Measurements from ENCODE around the gene FADS6.
"Not testable (repeated sequence)": the region's sequence is repeated elsewhere in the genome, so short reads cannot be mapped to it uniquely, and the experiment has no call there.

Gene FADS6

DNA sequence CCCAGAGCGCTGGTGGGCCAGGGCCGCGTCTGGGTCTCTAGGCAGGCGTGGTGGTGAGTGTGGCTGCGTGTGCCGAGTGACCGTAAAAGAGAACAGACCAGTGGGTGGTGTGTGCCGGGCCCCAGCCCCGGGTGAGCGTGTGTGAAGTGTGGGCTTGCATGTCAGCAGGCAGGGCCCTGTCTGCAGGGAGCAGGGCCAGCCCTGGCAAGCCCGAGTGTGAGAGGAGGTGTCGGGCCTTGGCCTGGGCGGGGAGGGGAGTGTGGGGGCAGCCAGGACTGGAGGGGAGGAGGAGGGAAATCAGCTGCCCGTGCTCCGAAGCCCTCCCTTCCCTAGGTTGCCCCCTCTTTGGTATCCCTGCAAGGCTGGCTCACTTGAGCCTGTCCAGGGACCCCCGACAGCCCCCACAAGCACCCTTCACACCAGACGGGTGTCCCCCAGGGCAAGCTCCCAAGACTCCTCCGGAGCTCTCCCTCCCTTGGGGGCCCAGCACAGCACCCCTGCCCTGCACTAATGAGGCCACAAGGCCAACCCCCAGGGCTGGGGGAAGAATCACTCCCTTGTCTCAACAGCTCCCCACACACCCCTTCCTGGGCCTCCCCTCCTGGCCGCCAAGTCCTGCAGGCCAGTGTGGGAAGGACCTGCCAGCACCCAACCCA lies 27.7 kb upstream of the FADS6 start:
- DNase-seq, result no peak

DNA sequence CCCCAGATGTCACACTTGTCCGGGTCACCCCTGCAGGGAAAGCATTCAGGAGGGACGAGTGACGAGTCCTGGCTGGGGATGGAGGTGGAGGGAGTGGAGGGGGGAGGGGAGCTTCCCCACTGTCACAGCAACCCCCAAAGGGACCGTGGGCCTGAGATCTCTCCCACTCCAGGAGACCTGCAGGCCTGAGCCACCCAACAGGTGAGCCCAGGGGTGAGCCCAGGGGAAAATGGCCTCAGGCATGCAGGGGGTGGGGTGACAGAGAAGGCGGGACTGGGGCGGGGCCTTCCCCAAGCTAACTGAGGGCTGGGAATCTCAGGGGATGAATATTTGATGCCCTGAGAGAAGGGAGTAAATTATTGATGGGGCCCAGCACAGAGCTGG lies 27.2 kb upstream of the FADS6 start:
- no peak for DNase-seq

DNA sequence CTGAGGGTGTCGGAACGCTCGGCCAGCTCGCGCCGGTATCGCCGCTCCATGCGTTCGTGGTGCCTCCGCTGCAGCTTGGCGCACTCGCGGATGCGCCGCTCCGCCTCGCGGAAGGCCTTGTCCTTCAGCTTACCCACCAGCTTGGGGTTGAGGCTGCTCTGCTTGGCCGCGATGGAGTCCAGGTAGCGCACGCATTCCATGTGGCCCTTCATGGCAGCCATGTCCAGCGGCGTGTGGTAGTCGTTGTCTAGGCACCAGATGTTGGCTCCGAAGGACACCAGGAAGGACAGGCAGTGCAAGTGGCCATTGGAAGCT lies 26.8 kb upstream of the FADS6 start:
- DNase-seq, result no peak

DNA sequence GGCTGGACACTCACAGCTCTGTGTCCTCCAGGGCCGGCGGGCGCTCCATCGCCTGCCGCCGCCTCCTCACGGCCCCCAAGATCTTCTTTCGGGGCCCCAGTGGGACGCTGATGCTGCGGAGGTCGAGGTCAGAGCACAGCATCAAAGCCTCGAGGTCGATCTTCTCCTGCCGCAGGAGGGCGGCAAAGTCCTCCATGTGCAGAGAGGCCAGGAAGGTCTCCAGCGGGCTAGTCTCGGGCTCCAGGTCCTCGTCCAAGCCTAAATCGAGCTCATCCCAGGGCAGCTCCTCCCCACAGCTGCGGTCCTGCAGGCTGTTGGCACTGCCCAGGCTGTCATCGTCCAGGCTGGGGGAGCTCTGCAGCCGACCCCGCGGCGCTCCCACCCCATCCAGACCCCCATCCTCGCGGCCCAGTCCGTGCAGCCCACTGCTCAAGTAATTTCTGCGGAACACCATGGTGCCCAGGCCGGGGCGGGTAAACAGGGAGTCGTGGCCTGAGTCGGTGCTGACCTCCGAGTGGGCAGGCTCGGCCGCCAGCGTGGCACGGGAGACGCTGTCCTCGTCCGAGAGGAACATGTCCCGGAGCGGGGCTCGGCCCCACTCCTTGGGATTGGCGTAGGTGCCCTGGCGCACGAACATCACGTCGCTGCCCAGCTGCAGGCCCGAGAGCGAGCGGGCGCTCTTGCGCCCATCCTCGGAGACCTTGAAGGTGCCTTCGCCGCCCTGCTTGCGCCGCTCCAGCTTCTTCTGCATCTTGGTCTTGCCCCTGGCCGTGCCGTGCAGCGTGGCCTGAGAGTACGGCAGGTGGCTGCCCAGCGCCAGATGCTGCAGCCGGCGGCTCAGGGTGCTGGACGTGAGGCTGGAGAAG lies 26.2 kb upstream of the FADS6 start:
- DNase-seq, result peak in 2 of 56 donors; percentile 5 to 27

DNA sequence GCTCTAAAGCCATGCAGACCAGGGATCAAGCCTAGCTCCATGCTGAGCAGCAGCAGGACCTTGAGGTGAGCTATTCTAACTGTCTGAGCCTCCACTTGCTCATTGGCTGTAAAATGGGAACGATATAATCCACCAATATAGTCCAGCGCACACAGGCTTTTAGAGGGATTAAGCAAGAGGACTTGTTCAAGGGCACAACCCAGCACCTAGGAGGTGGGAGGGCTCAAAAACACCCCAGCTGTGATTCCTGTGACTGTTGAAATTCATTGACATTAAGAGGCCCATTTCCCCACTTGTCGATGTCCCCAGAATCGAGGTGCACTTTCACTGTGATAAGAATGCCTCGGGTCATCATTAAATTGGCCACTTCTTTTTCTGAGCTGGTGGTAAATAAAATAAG lies 25.5 kb upstream of the FADS6 start:
- DNase-seq, result no peak

DNA sequence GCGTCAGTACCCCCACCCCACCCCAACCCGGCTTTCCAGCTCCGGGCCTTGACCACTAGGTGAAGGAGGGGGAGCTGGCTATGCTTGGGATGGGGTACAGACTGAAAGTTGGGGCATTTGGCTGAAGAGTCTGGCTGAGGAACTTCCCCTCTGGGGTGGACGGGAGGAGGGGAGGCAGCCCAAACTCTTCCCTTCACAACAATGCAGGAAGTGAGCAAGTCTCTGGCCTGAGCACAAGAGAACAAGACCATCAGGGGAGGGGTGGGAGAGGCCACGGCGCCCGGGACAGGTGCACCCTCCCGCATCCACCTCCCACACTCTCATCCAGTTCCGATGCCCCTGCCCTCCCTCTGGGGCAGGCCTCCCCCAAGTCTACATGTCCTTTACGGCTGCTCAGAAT lies 24.0 kb upstream of the FADS6 start:
- peak in 1 of 56 donors; percentile 20 for DNase-seq

DNA sequence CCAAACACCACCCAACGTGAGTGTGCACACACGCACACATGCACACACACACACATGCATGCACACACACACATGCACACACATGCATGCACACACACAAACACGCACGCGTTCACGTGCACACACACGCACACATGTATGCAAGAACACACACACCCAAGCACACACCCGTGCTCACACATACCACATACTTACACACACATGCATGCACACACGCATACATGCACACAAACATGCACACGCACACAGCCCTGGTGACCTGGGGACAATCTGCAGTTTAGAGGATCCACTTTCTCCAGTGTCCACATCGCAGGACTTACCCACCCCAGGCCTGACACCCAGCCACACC lies 23.4 kb upstream of the FADS6 start:
- no peak for DNase-seq

DNA sequence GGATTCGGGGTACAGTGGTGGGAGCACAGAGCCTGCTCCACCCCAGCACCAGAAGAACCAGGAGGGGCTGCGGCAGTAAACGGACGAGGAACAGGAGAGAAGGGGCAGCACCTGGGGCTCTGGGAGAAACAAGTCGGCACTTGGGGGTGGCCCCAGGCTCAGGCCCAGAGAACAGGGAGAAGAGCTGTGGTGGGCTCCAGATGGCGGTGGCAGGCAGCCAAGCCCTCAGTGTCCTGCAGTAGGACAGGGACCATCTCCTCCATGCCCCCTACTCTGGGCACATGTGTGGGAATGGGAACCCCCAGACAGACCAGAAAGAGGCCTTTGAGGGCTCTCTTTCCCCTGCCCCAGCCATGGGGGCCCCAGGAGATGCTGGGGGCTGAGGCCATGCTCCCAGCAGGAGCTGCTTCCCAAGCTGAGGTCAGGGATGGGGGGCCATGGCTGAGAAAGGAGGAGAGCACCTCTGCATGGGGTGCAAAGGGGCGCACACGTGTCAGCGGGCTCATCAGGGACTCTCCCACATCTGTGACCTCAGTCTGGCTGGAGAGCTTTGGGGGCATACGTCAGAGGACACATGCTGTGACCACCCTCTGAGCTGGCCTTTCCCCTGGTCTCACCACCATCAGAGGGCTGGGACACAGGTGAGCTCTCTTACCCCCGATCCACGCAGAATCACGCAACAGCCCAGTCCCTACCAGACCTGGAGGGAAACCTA lies 22.9 kb upstream of the FADS6 start:
- no peak for DNase-seq

DNA sequence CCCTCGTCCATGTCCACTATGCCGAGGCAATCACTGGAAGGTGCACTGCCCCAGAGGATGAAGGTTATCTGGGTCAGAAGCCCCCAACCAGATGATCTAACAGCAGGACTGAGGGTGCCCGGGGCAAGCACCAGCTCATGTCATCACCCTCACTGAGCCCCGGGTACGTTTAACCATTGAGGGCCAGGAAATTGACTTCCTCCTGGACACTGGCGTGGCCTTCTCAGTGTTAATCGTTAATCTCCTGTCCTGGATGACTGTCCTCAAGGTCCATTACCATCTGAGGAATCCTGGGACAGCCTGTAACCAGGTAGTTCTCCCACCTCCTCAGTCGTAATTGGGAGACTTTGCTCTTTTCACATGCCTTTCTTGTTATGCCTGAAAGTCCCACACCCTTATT lies 18.0 kb upstream of the FADS6 start:
- DNase-seq, result not testable (repeated sequence)

DNA sequence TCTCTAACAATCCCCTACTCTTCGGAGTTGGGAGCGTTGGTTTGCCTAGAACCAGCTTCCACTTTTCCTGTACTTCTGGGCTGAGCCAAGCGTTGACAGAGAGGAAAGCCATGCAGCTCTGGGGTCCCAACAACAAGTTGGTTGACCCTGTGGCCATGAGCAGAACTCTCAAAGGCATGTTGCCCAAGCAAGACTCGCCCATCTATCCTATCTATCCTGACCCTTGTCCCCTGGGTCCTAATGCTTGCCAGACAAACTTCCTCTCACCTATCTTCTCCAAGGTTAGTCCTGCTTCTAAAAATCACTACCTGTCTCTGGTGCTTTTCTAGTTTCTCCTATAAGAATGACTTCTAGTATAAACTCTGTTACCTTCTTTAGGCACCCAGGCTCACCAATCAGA lies 15.7 kb upstream of the FADS6 start:
- not testable (repeated sequence) for DNase-seq

DNA sequence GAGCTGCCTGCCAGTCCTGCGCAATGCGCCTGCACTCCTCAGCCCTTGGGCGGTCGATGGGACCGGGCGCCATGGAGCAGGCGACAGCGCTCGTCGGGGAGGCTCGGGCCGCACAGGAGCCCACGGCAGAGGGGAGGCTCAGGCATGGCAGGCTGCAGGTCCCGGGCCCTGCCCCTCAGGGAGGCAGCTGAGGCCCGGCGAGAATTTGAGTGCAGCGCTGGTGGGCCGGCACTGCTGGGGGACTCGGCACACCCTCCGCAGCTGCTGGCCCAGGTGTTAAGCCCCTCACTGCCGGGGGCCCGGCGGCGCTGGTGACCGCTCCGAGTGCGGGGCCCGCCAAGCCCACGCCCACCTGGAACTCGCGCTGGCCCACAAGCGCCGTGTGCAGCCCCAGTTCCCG lies 13.6 kb upstream of the FADS6 start:
- DNase-seq, result no peak

DNA sequence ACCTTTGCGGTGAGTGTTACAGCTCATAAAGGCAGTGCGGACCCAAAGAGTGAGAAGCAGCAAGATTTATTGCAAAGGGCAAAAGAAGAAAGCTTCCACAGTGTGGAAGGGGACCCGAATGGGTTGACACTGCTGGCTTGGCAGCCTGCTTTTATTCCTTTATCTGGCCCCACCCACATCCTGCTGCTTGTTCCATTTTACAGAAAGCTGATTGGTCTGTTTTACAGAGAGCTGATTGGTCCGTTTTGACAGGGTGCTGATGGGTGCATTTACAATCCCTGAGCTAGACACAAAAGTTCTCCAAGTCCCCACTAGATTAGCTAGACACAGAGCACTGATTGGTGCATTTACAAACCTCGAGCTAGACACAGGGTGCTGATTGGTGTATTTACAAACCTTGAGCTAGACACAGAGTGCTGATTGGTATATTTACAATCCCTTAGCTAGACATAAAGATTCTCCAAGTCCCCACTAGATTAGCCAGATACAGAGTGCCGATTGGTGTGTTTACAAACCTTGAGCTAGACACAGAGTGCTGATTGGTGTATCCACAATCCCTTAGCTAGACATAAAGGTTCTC lies 12.9 kb upstream of the FADS6 start:
- not testable (repeated sequence) for DNase-seq

DNA sequence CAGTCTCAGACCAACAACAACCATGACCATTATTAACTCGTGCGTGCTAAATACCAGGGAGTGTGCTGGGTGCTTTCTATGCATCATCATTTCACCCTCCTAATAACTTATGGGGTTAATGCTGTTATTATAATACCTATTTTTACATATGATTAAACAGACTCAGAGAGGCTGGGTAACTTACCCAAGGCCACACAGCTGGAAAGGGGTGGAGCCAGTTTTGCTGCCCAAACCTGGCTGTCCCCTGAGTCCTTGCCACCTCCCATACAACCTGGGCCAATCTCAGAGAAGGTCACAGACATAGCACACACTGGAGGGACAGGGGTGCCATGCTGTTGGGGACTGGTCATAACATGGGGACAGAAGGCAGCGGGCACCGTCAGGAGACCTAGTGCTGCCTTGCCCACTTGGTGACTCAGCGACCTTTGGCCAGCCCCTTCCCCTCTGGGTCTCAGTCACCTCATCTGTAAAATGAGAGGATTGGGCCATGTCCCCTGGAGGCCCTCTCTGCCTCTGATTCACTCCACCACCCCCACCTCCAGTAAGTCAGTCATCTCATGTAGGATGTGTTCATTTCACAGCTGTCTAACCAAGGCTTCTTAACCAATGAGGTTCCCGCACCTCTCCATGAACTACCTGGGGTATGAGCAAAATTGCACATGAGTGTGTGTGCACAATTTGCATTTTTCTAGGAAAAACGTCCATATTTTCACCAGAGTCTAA lies 11.4 kb upstream of the FADS6 start:
- no peak for DNase-seq

DNA sequence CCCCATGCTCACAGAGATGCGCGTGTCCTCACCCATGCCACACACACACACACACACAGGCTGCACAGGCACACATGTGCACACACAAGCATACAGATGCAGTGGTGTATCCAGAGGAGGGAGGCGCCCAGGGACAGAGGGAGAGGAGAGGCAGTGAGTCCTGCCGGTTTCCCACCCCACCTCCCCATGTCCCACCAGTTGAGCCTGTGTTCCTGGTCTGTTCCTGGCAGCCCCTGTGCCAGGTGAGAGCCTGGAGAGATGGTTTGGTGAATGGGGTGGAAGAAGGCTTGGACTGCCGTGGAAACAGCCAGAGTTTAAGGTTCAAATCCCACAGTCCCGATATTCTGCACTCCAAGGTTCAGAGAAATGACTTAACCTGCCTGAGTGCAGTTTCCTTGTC lies 10.2 kb upstream of the FADS6 start:
- DNase-seq, result no peak

DNA sequence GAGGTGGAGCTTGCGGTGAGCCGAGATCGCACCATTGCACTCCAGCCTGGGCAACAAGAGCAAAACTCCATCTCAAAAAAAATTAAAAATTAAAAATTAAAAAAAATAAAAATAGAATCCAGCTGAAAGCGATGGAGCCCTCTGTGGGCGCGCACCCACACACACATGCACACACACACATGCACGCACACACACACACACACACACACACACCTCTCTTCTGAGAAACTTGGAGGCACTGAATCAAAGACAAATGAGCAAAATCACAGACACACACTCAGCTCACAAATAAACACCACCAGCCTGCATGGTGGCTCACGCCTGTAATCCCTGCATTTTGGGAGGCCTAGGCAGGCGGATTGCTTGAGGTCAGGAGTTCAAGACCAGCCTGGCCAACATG lies 9.6 kb upstream of the FADS6 start:
- DNase-seq, result peak in 1 of 56 donors; percentile 6

DNA sequence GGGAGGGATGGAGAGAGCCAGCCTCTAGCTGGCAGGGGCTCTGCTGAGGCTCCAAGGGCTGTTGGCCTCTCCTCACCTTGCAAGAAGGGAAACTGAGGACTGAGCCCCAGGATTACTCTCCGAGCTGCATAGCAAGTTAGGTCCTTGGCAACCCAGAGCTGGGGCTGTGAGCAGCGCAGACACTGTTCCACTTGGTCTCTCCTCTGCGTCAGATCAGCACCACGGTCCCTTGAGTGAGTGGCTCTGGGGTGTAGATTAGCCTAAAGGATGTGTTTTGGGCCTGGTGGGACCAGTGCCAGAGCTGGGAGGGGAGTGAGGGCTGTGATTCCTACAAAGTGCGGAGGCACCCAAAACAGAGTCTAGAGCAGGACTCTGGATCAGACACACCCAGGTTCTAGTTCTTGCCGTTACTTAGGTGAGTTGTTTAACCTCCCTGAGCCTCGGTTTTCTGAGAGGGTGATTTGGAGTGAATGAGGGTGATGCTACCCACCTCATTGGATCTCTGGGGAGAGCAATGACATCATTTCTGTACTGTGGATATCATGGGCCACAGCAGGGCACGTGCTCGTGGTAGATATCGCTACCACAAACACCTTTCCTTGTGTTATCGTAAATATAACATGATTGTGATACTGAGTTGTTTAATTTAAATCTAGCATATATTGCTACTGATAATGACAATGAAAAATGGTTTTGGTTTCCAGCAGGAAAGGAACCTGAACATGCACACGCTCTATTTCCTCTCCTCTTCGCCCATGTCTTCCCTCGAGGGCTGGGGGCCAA lies 8.1 kb upstream of the FADS6 start:
- no peak for DNase-seq

DNA sequence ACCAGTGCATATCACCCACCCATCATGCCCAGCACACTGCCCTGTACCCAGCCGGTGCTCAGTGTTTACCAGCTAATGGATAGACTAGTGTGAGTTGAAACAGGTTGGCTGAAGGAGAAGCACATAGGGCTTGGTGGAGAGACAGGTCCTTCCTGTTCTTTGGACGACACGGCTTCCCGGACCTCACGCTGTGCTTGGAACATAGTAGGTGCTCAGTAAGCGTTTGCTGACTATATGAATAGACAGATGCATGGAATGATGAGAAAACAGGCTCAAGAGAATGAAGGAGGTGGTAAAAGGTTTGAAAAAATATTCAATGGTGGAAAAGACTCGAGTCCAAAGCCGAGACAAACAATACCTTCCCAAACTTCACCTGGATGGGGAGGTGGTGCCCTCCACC lies 6.8 kb upstream of the FADS6 start:
- no peak for DNase-seq

DNA sequence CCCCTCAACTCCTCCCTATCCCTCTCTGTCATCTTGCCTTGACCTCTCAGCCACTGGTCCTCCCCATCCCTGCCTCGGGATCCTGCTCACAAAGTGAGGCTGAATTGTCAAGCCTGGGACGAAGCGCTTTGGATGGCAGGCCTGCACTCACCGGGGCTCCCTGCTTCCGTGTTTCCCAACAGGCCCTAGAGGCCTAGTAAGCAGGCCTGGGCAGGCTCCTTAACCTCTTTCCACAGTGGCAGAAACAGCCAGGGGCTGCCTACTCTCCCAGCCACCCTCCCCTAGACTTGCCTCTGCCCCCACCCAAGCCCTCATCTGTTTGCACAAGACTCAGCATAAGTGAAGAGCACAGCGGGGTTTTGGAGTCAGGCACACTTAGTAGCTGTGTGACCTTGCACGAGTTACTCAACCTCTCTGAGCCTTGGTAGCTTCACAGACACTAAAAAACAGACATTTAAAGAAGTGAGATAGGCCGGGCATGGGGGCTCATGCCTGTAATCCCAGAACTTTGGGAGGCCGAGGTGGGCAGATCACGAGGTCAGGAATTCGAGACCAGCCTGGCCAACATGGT lies 5.0 kb upstream of the FADS6 start:
- DNase-seq, result no peak

DNA sequence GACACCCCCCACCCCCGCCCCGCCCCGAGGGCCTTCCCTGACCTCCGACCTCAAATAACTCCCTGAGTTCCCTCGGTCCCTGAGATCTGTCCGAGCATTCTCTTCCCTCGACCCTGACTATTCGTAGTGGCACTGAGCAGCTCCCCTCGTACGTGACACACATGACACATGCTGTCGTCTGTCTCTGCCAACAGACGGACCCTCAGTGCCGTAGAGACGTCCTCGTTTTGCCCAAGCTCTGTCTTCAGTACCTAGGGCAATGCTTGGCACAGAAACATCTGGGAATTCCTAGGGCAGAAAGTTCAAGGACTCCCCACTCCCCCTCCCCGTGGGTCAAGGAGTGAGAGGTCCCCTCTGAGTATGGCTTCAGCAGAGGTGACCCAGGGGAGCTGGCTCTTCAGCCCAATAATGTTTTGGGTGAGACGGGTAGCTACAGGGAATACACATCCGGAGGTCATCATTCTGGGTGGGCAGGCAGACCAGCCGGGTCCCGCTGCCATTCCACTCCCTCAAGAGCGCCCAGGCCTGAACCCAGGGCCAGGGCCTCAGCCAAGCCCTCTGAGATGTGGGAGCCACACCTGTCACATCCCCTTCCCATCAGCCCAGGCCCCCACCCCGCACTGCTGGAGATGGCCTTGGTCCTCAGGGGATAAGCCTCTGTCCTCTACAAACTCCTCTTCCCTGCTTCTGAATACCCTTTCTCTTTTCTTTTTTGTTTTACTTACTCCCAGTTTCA lies 671 bp upstream of the FADS6 start:
- no peak for DNase-seq
